OCI-LY3 (cell line): ENCODE results near the gene DPF3.

Experiments
- CTCF ChIP-seq: fragments of 200-600, 300-600 bp; sonication (generic); IDR thresholded peaks from 2 replicates; pipeline ENCODE4 v1.5.1; 2014; ENCODE audit warnings: antibody characterized with exemption, low read length, low read depth
- EZH2phosphoT487 ChIP-seq: fragments of 200-600 bp; shearing (Covaris generic); IDR thresholded peaks from 2 replicates; pipeline ENCODE4 v1.6.1; 2018; ENCODE audit warnings: antibody characterized with exemption, mixed run types, low read depth

- TF ChIP-seq CTCF (no peak), EZH2phosphoT487 (no peak)
Observed at GRCh38 chr14:72686101-72686500, 207.8 kb downstream of the DPF3 start.
